Ovary (tissue), 9 donors: ENCODE results near the gene TTC38. TPM values are rescaled to one million over a fixed set of nuclear protein-coding genes. Genes with fewer than 3 reads are reported as not detected.

Experiments
- DNase-seq, 5 donors: peaks; one replicate each; pipeline ENCODE4 v3.0.0-alpha.2; 2019 to 2020
- H3K27ac ChIP-seq, 2 donors: fragments of 200-600 bp; one replicate each; pipeline versions ENCODE4 v1.5.1 to v1.8.0; 2019 to 2022
- H3K27me3 ChIP-seq: fragments of 200-600 bp; one replicate; pipeline ENCODE4 v1.8.0; 2022
- H3K36me3 ChIP-seq: fragments of 200-600 bp; sonication (generic); one replicate; pipeline ENCODE4 v1.5.1; 2019
- H3K4me1 ChIP-seq: one replicate; pipeline ENCODE4 v1.8.1; 2013; ENCODE audit warnings: mild to moderate bottlenecking, moderate library complexity; ENCODE audit not compliant: insufficient read depth
- H3K4me3 ChIP-seq: fragments of 200-600 bp; sonication (generic); one replicate; pipeline ENCODE4 v1.5.1; 2017
- H3K9me3 ChIP-seq, 2 donors: fragments of 200-600 bp in 1 of 2; sonication (generic) in 1 of 2; one replicate each; pipeline versions ENCODE4 v1.5.1 to v1.8.1; 2013 to 2019; ENCODE audit warnings: mild to moderate bottlenecking in 1 of 2, moderate library complexity in 1 of 2
- EP300 ChIP-seq: sonication (generic); formaldehyde crosslinking; IDR thresholded peaks from one replicate; pipeline ENCODE4 v1.6.1; 2017; ENCODE audit warnings: antibody characterized with exemption
- POLR2A ChIP-seq: fragments of 450-650 bp; IDR thresholded peaks from one replicate; pipeline ENCODE4 v1.6.1; 2017; ENCODE audit warnings: antibody characterized with exemption, mild to moderate bottlenecking, moderate library complexity
- WGBS, 3 donors: extraction: QIAGEN DNeasy Blood & Tissue Kit in 1 of 3; methylation state at CpG; one replicate each; pipeline versions ENCODE4 v1.1.5 to v1.1.7; 2013 to 2017; 5-methylcytosine and 5-hydroxymethylcytosine counted together
- intact Hi-C, 4 donors: fragments of 100-400 bp; cut with DNase I; formaldehyde crosslinking; loops; one replicate each; pipeline versions ENCODE4 v1.11.0 to v1.15.1; 2022 to 2023
- polyA plus RNA-seq, 2 donors: library from polyadenylated mRNA; stranded (reverse); fragments of 200-250 nt in 1 of 2; fragments of 350-450 nt in 1 of 2; fragmentation: Illumina TruSeq in 1 of 2; extraction: RNeasy Lipid Tissue Mini Kit (QIAGEN cat#74804) in 1 of 2; gene quantifications; one replicate each; pipeline ENCODE4 v1.2.3, GENCODE V29; 2013 to 2014
- total RNA-seq, 7 donors: library from RNA; depleted of rRNA in 2 of 7; stranded (reverse); fragments of >200 nt in 2 of 7; fragmentation: NEBNext Ultra II Directional in 3 of 7; extraction: Animal tissue kit (Norgen Biotek cat#: 25700) in 3 of 7; gene quantifications; one replicate each; pipeline versions ENCODE4 v1.1.0 to v1.2.4, GENCODE V29; 2016 to 2023
- TF ChIP-seq, protein P1 (sequence below), 3 donors: fragments of 450-650 bp in 2 of 3; fragments of 200-600 bp in 1 of 3; IDR thresholded peaks; one replicate each; pipeline versions ENCODE4 v1.5.1 to v1.8.0; 2016 to 2022; ENCODE audit warnings: antibody characterized with exemption in 3 of 3, mild to moderate bottlenecking in 1 of 3
- donor health status: DM: no; HTN: no; CAD: no; lungs with moderate emphysema.
- donor health status: DM: no; HTN: no; CAD: no.
- donor health status: Bipolar disorder and iron deficiency.
- donor health status: DM: yes; HTN: yes; CAD: no.
- donor health status: DM: no; HTN: no; CAD: no.
- donor health status: DM: yes; HTN: yes; CAD: no.

TTC38 gene
- total and polyA plus RNA-seq, 9 donors: 27.3 to 58.3 (median 42.3) TPM

DNA sequence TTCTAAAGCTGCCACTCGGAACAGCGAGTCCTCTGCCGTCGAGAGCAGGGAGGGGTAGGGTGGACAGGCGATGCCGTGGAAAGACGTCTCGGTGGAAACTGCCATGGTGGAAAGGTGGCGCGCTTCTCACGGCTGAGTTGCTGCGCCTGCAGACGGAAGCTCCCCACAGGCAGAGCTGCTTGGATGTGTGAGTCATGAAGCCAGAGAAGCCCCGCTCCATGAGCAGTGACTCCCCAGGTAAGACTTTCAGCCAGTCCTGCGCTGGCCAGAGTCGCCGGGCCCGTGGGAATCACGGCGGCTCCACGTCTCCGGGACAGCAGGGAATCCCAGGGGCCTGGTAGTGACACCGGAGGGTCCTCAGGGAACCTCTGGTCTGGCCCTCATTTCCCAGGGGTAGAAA is 63.7 kb downstream of the TTC38 start:
- no peak for TF ChIP-seq POLR2A
- TF ChIP-seq EP300: no peak
- TF ChIP-seq, protein P1, sequence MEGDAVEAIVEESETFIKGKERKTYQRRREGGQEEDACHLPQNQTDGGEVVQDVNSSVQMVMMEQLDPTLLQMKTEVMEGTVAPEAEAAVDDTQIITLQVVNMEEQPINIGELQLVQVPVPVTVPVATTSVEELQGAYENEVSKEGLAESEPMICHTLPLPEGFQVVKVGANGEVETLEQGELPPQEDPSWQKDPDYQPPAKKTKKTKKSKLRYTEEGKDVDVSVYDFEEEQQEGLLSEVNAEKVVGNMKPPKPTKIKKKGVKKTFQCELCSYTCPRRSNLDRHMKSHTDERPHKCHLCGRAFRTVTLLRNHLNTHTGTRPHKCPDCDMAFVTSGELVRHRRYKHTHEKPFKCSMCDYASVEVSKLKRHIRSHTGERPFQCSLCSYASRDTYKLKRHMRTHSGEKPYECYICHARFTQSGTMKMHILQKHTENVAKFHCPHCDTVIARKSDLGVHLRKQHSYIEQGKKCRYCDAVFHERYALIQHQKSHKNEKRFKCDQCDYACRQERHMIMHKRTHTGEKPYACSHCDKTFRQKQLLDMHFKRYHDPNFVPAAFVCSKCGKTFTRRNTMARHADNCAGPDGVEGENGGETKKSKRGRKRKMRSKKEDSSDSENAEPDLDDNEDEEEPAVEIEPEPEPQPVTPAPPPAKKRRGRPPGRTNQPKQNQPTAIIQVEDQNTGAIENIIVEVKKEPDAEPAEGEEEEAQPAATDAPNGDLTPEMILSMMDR (IDR thresholded peaks at IDR 0.05): no peak
- Histone ChIP-seq H3K36me3 (no peaks in the 10 kb centered on the region), H3K9me3 (no peaks in the 10 kb centered on the region), H3K27ac (no peak overlapping the region), H3K27me3 (no peaks in the 10 kb centered on the region), H3K4me1 (no peaks in the 10 kb centered on the region), H3K4me3 (no peak overlapping the region)
- intact Hi-C loops: no loop called here
- DNase-seq: no peak
- WGBS, 3 donors: 93 to 97% (median 94%) methylated on average over 23 of the region's 23 CpGs

DNA sequence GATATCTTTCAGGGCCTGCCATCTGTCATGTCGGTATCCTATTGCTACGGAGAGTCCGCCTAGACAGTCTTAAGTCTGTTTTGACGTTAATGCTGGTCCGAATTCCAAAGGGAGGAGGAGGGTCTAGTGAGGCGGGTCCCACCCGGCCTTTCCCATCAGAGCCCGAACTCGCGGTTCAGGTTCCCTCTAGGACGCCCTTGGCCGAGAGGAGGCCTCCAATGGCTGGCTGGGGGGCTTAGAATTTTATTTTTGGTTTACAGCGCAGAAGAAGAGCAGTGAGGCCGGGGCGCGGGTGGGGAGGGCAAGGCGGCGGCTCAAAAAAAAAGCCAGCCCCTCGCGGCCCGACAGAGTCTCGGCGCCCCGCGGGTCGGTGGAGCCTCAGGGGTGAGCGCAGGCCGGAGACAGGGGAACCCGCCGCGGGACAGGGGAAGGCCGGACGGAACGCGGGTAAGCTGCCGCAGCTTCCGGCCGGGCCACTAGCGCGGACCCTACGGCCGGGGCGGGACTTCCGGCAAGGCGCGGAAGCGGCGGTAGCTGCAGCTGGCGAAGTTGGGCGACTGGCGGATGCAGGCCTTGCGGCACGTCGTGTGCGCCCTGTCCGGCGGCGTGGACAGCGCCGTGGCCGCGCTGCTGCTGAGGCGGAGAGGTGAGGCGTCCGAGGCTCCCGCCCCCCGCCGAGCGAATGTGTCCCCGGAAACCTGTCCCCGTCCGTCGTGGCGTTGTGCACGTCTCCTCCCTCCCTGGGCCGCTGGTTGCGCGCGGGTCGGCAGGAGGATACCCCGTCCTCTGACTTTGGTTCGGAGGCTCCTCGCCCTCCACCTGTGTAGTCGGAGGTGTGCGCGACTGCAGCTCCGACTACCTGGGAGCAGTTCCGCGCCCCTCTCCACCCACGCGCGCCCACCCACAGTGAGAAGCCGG is 67.7 kb downstream of the TTC38 start, which contains the start of gene TRMU:
Gene TRMU, plus strand, starts transcription at position 514 of the 918 bp plus-strand sequence. Its CDS starts 51 bp downstream, at position 565.
- peak; percentile 81 to 92 (median 86) for DNase-seq
- intact Hi-C loops: no loop called here
- Histone ChIP-seq H3K36me3 (no peaks in the 10 kb centered on the region), H3K27ac (peak within 1 kb of the TSS; percentile 9 to 90), H3K4me3 (peak within 1 kb of the TSS; percentile 77), H3K4me1 (peaks cover 2% of the 10 kb centered on the region), H3K9me3 (no peaks in the 10 kb centered on the region), H3K27me3 (no peaks in the 10 kb centered on the region)
- peak; percentile 53 for TF ChIP-seq POLR2A
- TF ChIP-seq, protein P1 (IDR thresholded peaks at IDR 0.05): peak in 1 of 3 donors; percentile 6
- TF ChIP-seq EP300: no peak
- 0 to 1% (median 1%) methylated on average over 50 to 93 of the region's 93 CpGs for WGBS, 3 donors

DNA sequence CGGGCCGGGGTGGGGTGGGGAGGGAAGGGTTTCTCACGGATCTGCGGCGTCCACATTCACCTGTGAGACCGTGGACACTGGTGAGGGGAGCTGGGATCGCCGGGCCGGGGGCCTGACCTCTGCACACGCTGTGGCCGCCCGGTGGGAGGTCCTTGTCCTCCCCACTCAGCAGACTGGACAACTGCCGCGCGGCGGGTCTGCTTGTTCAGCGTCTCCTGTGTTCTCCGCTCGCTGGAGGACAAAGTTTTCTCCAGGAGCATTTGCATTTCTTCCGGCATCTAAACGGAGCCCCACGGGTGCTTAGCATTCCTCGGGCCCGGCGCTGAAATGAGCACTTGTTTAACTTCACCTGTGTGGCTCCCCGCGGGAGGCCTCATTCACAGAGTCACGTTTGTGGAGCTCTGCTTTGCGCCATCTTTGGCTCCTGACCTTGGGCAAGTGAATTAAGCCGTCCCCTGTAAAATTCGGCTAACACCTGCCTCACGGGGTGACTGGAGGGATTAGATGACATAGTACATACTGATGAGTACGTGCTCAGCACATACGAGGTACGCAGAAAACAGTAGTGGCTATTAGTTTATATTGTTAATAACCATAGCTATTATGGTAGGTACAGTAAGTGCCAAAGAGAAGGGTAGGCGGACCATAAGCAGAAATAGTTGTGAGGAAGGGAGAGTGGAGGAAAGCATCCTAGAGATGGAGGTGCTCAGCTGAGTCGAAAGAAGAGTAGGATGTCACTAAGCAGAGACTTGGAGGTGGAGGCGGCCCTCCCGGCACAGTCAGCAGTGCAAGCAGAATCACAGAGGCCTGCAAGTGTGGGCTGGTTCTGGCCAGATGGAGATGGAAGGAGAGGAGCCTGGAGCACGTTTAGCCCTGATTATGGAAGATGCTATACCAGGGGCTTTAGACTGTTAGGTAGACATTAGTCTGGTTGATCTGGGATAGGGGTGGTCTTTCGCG is 68.6 kb downstream of the TTC38 start:
- no peak for TF ChIP-seq POLR2A
- TF ChIP-seq, protein P1 (IDR thresholded peaks at IDR 0.05): no peak
- Histone ChIP-seq H3K4me1 (peaks cover 2% of the 10 kb centered on the region), H3K4me3 (peak overlapping the region; percentile 77), H3K36me3 (no peaks in the 10 kb centered on the region), H3K27me3 (no peaks in the 10 kb centered on the region), H3K27ac (peak overlapping the region; percentile 9 to 10), H3K9me3 (no peaks in the 10 kb centered on the region)
- intact Hi-C loops: no loop called here
- 5 to 8% (median 6%) methylated on average over 42 of the region's 42 CpGs for WGBS, 3 donors
- no peak for DNase-seq

DNA sequence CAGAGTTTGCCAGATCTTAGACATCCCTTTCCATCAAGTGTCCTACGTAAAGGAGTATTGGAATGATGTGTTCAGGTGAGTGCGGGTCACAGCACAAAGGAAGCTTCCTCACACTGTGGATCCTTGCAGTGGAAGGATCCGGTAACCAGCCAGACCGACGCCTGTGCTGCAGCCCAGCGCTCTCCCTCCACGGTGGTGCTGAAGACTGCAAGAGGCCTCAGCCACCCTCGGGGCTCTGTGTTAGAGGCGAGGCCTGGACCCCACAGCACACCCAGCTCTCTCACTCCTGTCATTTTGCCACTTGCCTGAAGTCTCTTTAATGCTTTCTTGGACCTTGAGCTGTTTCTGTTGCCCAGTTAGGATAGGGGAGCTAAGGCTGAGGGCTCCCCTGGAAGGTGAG is 70.1 kb downstream of the TTC38 start:
- H3K9me3 ChIP-seq: no peaks in the 10 kb centered on the region
- WGBS, 3 donors: 76 to 90% (median 79%) methylated on average over 9 of the region's 9 CpGs
- H3K27ac ChIP-seq: no peak overlapping the region
- intact Hi-C loops: no loop called here
- no peak for DNase-seq
- H3K36me3 ChIP-seq: no peaks in the 10 kb centered on the region
- TF ChIP-seq, protein P1 (IDR thresholded peaks at IDR 0.05): no peak
- TF ChIP-seq POLR2A: no peak
- TF ChIP-seq EP300: no peak
- peaks cover 2% of the 10 kb centered on the region for H3K4me1 ChIP-seq
- H3K4me3 ChIP-seq: no peak overlapping the region
- H3K27me3 ChIP-seq: no peaks in the 10 kb centered on the region
